Thoracic aorta (tissue), 2 donors: ENCODE data around the gene SLC25A36. TPM values are rescaled to one million over a fixed set of nuclear protein-coding genes. Genes with fewer than 3 reads are reported as not detected.

Source experiments
- ATAC-seq: fragments of 150-250 bp; one replicate; pipeline ENCODE4 v1.8.0; 2017; ENCODE audit warnings: low read depth; ENCODE audit not compliant: insufficient number of reproducible peaks, low FRiP score
- DNase-seq: peaks from one replicate; pipeline ENCODE4 v3.0.0-alpha.2; 2020; ENCODE audit warnings: low spot score
- H3K27ac ChIP-seq, 2 donors: fragments of 200-600 bp; sonication (generic); 1 replicate in 1 of 2; 2 replicates in 1 of 2; pipeline ENCODE4 v1.5.1; 2016; ENCODE audit warnings: mild to moderate bottlenecking in 2 of 2, moderate library complexity in 2 of 2
- H3K27me3 ChIP-seq: fragments of 200-600 bp; sonication (generic); replicated peaks from 2 replicates; pipeline ENCODE4 v1.6.0; 2016; ENCODE audit warnings: mild to moderate bottlenecking; ENCODE audit not compliant: insufficient read depth
- H3K36me3 ChIP-seq: fragments of 200-600 bp; sonication (generic); one replicate; pipeline ENCODE4 v1.5.1; 2016
- H3K4me1 ChIP-seq, 2 donors: fragments of 200-600 bp; sonication (generic); 1 replicate in 1 of 2; 2 replicates in 1 of 2; pipeline versions ENCODE4 v1.5.1 to v1.6.0; 2016; ENCODE audit warnings: low read depth in 2 of 2, mild to moderate bottlenecking in 1 of 2; ENCODE audit not compliant: control insufficient read depth in 1 of 2
- H3K4me3 ChIP-seq: fragments of 200-600 bp; sonication (generic); 2 replicates; pipeline ENCODE4 v1.5.1; 2016; ENCODE audit warnings: mild to moderate bottlenecking
- H3K9me3 ChIP-seq: fragments of 200-600 bp; sonication (generic); 2 replicates; pipeline ENCODE4 v1.5.1; 2016
- CTCF ChIP-seq: fragments of 200-600 bp; sonication (generic); IDR thresholded peaks from one replicate; pipeline ENCODE4 v1.5.1; 2019; ENCODE audit warnings: antibody characterized with exemption
- total RNA-seq, 2 donors: library from RNA; depleted of rRNA; stranded (reverse); fragments of >200 nt; gene quantifications; one replicate each; pipeline versions ENCODE4 v1.1.0 to v1.2.3, GENCODE V29; 2016

The SLC25A36 gene
- total RNA-seq, 2 donors from 2014 or later = 56.7 to 149 TPM

DNA sequence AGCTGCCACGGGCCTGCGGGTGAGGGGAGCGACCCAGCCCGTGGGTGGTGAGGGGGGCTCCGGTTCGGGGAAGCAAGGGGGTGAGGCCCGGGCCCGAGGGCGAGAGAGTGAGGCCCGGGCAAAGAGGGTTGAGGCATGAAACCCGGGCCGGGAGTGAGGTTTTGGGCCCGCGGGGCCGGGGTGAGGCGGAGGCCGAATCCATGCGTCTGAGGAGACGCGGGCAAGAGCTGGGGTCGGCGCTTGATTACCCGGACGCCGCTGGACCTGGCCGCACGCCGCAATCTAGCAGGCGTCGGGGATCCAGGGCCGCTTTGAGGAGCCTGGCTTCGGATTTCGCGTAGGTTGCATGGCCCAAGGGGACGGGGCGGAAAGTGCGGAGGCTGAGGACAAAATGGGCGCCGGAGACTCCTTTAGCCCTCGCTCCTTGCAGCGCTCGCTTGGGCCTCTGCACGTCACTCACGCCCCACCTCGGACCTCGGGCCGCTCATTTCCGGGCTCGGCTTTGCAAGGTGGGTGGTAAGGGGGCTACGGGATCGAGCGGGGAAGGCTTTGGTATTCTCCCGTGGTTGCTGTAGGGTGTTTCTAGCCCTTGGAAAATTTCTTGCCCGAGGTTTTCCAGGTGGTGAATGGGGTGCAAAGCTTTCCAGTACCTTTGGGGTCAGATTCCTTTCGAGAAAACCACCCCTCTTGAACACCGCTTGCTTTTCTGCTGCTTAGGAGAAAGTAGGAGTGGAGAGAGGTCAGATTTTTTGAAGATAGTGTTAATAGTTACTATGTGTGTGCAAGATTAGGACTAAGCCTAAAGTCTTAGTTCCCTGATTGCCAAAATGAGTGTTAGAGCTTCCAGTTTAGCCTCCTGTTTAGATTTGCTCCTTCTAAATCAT, 827 bp downstream of the SLC25A36 start:
- no peak for DNase-seq
- Histone ChIP-seq H3K4me1 (peaks cover 19 to 37% of the 10 kb centered on the region in 2 donors), H3K27ac (peak overlapping the region; percentile 96 to 98), H3K9me3 (no peaks in the 10 kb centered on the region), H3K27me3 (no peaks in the 10 kb centered on the region), H3K4me3 (peak overlapping the region; percentile 86), H3K36me3 (no peaks in the 10 kb centered on the region)
- ATAC-seq = no peak
- no peak for TF ChIP-seq CTCF

- no peak overlapping the region for H3K27ac ChIP-seq
- H3K9me3 ChIP-seq = no peaks in the 10 kb centered on the region
- no peak for TF ChIP-seq CTCF
- H3K4me1 ChIP-seq = peaks cover 20 to 37% of the 10 kb centered on the region in 2 donors
- H3K27me3 ChIP-seq = no peaks in the 10 kb centered on the region
- DNase-seq (no peak), ATAC-seq (no peak)
- no peaks in the 10 kb centered on the region for H3K36me3 ChIP-seq
- H3K4me3 ChIP-seq = peak overlapping the region; percentile 86
These were observed 2.3 kb downstream of the SLC25A36 start for GRCh38 chr3:140943781-140944552.

- no peak overlapping the region for H3K4me3 ChIP-seq
- no peak for TF ChIP-seq CTCF
- H3K27me3 ChIP-seq = no peaks in the 10 kb centered on the region
- H3K4me1 ChIP-seq = peaks cover 28 to 54% of the 10 kb centered on the region in 2 donors
- no peak overlapping the region for H3K27ac ChIP-seq
- H3K9me3 ChIP-seq = no peaks in the 10 kb centered on the region
- no peak for ATAC-seq
- no peak for DNase-seq
- H3K36me3 ChIP-seq = no peaks in the 10 kb centered on the region
These were observed 7.0 kb downstream of the SLC25A36 start for GRCh38 chr3:140948460-140949249.

- no peak for TF ChIP-seq CTCF
- Histone ChIP-seq H3K27me3 (no peaks in the 10 kb centered on the region), H3K4me1 (peaks cover 20 to 54% of the 10 kb centered on the region in 2 donors), H3K27ac (no peak overlapping the region), H3K4me3 (no peak overlapping the region), H3K36me3 (no peaks in the 10 kb centered on the region), H3K9me3 (no peaks in the 10 kb centered on the region)
- ATAC-seq (no peak), DNase-seq (no peak)
These were observed 8.5 kb downstream of the SLC25A36 start for GRCh38 chr3:140950144-140950543.
